ENCODE data around the gene SLC47A1.

DNA sequence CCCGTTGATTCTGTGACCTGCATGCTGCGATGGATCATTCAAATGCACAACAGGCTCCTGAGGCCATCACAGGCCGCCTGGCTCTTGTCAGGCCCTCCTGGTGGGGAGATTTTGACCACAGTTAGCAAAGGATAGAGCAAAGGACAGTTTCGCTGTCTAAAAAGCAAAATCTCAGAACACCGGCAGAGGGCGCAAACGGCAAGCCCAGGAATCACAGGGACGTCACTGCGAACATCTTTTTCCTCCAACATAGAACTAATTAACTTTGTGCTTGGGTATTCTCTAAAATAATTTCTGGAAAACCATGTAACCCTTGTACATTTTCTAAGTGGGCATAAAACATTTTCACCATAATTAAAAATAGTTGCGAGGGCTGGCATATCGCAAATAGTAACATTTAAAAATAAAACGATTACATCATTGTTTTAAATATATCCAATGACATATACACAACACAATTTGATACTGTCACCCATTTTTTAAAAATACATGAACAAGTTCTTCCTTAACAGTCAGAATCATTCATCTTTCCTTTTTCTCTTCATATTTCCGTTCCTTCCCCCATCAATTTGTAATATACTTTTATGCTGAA lies 19.7 kb upstream of the SLC47A1 start:
- TF ChIP-seq GABPA (IDR thresholded peaks at IDR 0.05; ENCODE audit: low read depth) (no peak), POLR2AphosphoS5 (IDR thresholded peaks at IDR 0.05; ENCODE audit: low read depth) (no peak), SPI1 (IDR thresholded peaks at IDR 0.05; ENCODE audit: borderline replicate concordance, low read depth) (no peak)
- TF ChIP-seq, protein P1, sequence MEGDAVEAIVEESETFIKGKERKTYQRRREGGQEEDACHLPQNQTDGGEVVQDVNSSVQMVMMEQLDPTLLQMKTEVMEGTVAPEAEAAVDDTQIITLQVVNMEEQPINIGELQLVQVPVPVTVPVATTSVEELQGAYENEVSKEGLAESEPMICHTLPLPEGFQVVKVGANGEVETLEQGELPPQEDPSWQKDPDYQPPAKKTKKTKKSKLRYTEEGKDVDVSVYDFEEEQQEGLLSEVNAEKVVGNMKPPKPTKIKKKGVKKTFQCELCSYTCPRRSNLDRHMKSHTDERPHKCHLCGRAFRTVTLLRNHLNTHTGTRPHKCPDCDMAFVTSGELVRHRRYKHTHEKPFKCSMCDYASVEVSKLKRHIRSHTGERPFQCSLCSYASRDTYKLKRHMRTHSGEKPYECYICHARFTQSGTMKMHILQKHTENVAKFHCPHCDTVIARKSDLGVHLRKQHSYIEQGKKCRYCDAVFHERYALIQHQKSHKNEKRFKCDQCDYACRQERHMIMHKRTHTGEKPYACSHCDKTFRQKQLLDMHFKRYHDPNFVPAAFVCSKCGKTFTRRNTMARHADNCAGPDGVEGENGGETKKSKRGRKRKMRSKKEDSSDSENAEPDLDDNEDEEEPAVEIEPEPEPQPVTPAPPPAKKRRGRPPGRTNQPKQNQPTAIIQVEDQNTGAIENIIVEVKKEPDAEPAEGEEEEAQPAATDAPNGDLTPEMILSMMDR (IDR thresholded peaks at IDR 0.05; ENCODE audit: insufficient read depth, low read length) = peak; percentile 12
- TF ChIP-seq, protein P2, sequence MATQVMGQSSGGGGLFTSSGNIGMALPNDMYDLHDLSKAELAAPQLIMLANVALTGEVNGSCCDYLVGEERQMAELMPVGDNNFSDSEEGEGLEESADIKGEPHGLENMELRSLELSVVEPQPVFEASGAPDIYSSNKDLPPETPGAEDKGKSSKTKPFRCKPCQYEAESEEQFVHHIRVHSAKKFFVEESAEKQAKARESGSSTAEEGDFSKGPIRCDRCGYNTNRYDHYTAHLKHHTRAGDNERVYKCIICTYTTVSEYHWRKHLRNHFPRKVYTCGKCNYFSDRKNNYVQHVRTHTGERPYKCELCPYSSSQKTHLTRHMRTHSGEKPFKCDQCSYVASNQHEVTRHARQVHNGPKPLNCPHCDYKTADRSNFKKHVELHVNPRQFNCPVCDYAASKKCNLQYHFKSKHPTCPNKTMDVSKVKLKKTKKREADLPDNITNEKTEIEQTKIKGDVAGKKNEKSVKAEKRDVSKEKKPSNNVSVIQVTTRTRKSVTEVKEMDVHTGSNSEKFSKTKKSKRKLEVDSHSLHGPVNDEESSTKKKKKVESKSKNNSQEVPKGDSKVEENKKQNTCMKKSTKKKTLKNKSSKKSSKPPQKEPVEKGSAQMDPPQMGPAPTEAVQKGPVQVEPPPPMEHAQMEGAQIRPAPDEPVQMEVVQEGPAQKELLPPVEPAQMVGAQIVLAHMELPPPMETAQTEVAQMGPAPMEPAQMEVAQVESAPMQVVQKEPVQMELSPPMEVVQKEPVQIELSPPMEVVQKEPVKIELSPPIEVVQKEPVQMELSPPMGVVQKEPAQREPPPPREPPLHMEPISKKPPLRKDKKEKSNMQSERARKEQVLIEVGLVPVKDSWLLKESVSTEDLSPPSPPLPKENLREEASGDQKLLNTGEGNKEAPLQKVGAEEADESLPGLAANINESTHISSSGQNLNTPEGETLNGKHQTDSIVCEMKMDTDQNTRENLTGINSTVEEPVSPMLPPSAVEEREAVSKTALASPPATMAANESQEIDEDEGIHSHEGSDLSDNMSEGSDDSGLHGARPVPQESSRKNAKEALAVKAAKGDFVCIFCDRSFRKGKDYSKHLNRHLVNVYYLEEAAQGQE (IDR thresholded peaks at IDR 0.05; ENCODE audit: insufficient replicate concordance, low read depth) = no peak
